Neural progenitor cell (in vitro differentiated cells): ENCODE measurements around the gene NOX5.

ENCODE experiments used
- EZH2 ChIP-seq: fragments of 200-600 bp; sonication (generic); IDR thresholded peaks from 2 replicates; pipeline ENCODE4 v1.6.1; 2017; ENCODE audit warnings: antibody characterized with exemption, mild to moderate bottlenecking, moderate library complexity
- TF ChIP-seq, protein P1 (sequence below): fragments of 200-600 bp; sonication (generic); IDR thresholded peaks from 2 replicates; pipeline ENCODE4 v1.5.1; 2017; ENCODE audit warnings: antibody characterized with exemption, mild to moderate bottlenecking

DNA sequence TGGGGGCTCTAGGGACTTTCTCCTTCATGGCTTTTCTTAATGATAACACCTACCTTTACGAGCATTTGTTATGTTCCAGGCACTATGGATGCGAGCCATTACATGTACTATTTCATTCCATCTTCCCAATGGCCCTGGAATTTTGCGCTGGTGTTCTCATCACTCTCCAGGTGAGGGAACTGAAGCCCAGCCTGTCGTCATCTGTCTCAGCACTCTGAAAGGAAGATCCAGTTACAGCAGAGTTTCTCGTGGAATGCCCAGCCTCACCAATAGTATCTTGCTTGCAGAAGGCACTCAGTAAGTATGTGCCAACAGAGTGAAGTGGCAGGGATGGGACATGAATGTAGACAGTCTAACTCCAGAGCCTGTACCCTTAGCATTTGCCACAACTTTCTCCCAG lies 56.8 kb downstream of the NOX5 start:
- TF ChIP-seq, protein P1, sequence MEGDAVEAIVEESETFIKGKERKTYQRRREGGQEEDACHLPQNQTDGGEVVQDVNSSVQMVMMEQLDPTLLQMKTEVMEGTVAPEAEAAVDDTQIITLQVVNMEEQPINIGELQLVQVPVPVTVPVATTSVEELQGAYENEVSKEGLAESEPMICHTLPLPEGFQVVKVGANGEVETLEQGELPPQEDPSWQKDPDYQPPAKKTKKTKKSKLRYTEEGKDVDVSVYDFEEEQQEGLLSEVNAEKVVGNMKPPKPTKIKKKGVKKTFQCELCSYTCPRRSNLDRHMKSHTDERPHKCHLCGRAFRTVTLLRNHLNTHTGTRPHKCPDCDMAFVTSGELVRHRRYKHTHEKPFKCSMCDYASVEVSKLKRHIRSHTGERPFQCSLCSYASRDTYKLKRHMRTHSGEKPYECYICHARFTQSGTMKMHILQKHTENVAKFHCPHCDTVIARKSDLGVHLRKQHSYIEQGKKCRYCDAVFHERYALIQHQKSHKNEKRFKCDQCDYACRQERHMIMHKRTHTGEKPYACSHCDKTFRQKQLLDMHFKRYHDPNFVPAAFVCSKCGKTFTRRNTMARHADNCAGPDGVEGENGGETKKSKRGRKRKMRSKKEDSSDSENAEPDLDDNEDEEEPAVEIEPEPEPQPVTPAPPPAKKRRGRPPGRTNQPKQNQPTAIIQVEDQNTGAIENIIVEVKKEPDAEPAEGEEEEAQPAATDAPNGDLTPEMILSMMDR = no peak
- TF ChIP-seq EZH2 = no peak
